GM21360 (cell line): Measurements from ENCODE around the gene KRT81.
A peak's percentile ranks its signal among the peaks of the same experiment; 100 is the strongest.

ENCODE experiments used
- ATAC-seq: cut with Tn5 transposase; IDR thresholded peaks from one replicate; pipeline ENCODE4 v1.9.1; 2021; ENCODE audit warnings: mild to moderate bottlenecking, moderate library complexity; ENCODE audit not compliant: unreplicated experiment

KRT81 gene

GRCh38 chr12:52291267-52291935 lies at the start of gene KRT81:
Gene KRT81, minus strand, starts transcription at chr12:52291534. Its CDS starts 69 bp downstream, at chr12:52291465.
- ATAC-seq: no peak

GRCh38 chr12:52338241-52338960 lies 47.1 kb upstream of the KRT81 start:
- ATAC-seq: no peak

- ATAC-seq: no peak
Measured at GRCh38 chr12:52337054-52337453, 45.7 kb upstream of the KRT81 start.

- ATAC-seq: no peak
Measured at GRCh38 chr12:52336641-52337040, 45.3 kb upstream of the KRT81 start.

- no peak for ATAC-seq
Measured at GRCh38 chr12:52335598-52336262, 44.4 kb upstream of the KRT81 start.

- ATAC-seq: no peak
Measured at GRCh38 chr12:52334185-52334584, 42.9 kb upstream of the KRT81 start.

GRCh38 chr12:52333321-52333720 lies 42.0 kb upstream of the KRT81 start:
- ATAC-seq: no peak

GRCh38 chr12:52332381-52332780 lies 41.0 kb upstream of the KRT81 start:
- no peak for ATAC-seq

GRCh38 chr12:52331833-52332232 lies 40.5 kb upstream of the KRT81 start:
- ATAC-seq: no peak

GRCh38 chr12:52331039-52331438 lies 39.7 kb upstream of the KRT81 start:
- ATAC-seq: no peak

- ATAC-seq: no peak
Measured at GRCh38 chr12:52327830-52328500, 36.6 kb upstream of the KRT81 start.

- ATAC-seq: peak; percentile 81
Measured at GRCh38 chr12:52327052-52327829, 35.9 kb upstream of the KRT81 start.

- ATAC-seq: no peak
Measured at GRCh38 chr12:52324153-52324444, 32.8 kb upstream of the KRT81 start.

GRCh38 chr12:52323416-52324152 lies 32.2 kb upstream of the KRT81 start:
- ATAC-seq: no peak

- no peak for ATAC-seq
Measured at GRCh38 chr12:52323001-52323400, 31.7 kb upstream of the KRT81 start.

GRCh38 chr12:52322069-52322468 lies 30.7 kb upstream of the KRT81 start:
- ATAC-seq: no peak

GRCh38 chr12:52321418-52321817 lies 30.1 kb upstream of the KRT81 start:
- ATAC-seq: no peak

- ATAC-seq: no peak
Measured at GRCh38 chr12:52320784-52321400, 29.6 kb upstream of the KRT81 start, which contains the start of gene KRT83. Gene KRT83, minus strand, starts transcription at chr12:52321398. Its CDS starts 63 bp downstream, at chr12:52321335.

GRCh38 chr12:52319097-52319496 lies 27.8 kb upstream of the KRT81 start:
- no peak for ATAC-seq
